Lower lobe of right lung (tissue), 2 donors: Measurements from ENCODE around the gene SLC9A9. TPM values are rescaled to one million over a fixed set of nuclear protein-coding genes. Genes with fewer than 3 reads are reported as not detected.

Experiments used
- ATAC-seq, 2 donors: fragments of 200-7000 bp; cut with Tn5 transposase; one replicate each; pipeline ENCODE4 v1.9.1; 2020 to 2022; ENCODE audit warnings: mild to moderate bottlenecking in 2 of 2, moderate library complexity in 2 of 2
- DNase-seq: peaks from one replicate; pipeline ENCODE4 v3.0.0-alpha.2; 2020
- H3K27ac ChIP-seq: fragments of 200-600 bp; one replicate; pipeline ENCODE4 v1.8.0; 2022
- H3K27me3 ChIP-seq: fragments of 200-600 bp; one replicate; pipeline ENCODE4 v1.8.0; 2022; ENCODE audit warnings: low read depth
- H3K36me3 ChIP-seq: fragments of 200-600 bp; one replicate; pipeline ENCODE4 v1.8.0; 2022; ENCODE audit warnings: mild to moderate bottlenecking
- H3K4me1 ChIP-seq: fragments of 200-600 bp; one replicate; pipeline ENCODE4 v1.8.0; 2022
- H3K4me3 ChIP-seq: fragments of 200-600 bp; one replicate; pipeline ENCODE4 v1.8.0; 2022; ENCODE audit warnings: mild to moderate bottlenecking
- H3K9me3 ChIP-seq: fragments of 200-600 bp; one replicate; pipeline ENCODE4 v1.8.0; 2022
- CTCF ChIP-seq: fragments of 200-600 bp; IDR thresholded peaks from one replicate; pipeline ENCODE4 v1.8.0; 2022; ENCODE audit warnings: antibody characterized with exemption, mild to moderate bottlenecking
- intact Hi-C: fragments of 100-400 bp; cut with DNase I; formaldehyde crosslinking; loops from one replicate; pipeline ENCODE4 v1.11.0; 2022
- total RNA-seq: library from RNA; stranded (reverse); fragmentation: NEBNext Ultra II Directional; extraction: Animal tissue kit (Norgen Biotek cat#: 25700); gene quantifications from one replicate; pipeline ENCODE4 v1.2.1, GENCODE V29; 2021
- donor health status: DM: no; HTN: yes; CAD: no; lungs with severe emphysema.

SLC9A9 gene
- total RNA-seq, 1 donor from 2014 or later: 15.6 TPM

GRCh38 chr3:143511174-143511879, 336.9 kb downstream of the SLC9A9 start:
- intact Hi-C loops: no loop called here
- Histone ChIP-seq H3K27me3 (no peaks in the 10 kb centered on the region), H3K4me3 (no peak overlapping the region), H3K27ac (no peak overlapping the region), H3K9me3 (no peaks in the 10 kb centered on the region), H3K4me1 (no peaks in the 10 kb centered on the region), H3K36me3 (no peaks in the 10 kb centered on the region)
- ATAC-seq (peak in 1 of 2 donors; percentile 46), DNase-seq (no peak)
- no peak for TF ChIP-seq CTCF

DNA sequence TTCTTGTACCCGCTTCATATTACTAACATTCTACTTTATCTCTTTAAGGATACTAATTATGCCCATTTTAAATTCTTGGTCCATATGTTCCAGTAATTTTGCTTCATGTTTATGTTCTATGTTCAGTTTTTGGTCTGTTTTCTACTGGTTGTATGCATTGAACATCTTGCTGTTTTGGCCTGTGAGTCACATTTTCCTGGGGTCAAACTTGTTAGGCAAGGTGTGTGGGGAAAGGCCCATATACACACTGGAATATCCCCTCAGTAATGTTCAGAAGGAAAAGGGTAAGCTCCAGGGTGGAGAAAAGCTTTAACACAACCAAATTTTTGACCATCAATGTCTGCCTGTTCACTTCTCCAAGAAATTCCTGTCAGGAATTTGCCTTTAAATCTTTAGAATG, 337.7 kb downstream of the SLC9A9 start:
- DNase-seq (no peak), ATAC-seq (no peak)
- H3K27me3 ChIP-seq: no peaks in the 10 kb centered on the region
- no peak overlapping the region for H3K4me3 ChIP-seq
- intact Hi-C loops: no loop called here
- no peaks in the 10 kb centered on the region for H3K36me3 ChIP-seq
- TF ChIP-seq CTCF: no peak
- no peaks in the 10 kb centered on the region for H3K9me3 ChIP-seq
- H3K27ac ChIP-seq: no peak overlapping the region
- H3K4me1 ChIP-seq: no peaks in the 10 kb centered on the region

DNA sequence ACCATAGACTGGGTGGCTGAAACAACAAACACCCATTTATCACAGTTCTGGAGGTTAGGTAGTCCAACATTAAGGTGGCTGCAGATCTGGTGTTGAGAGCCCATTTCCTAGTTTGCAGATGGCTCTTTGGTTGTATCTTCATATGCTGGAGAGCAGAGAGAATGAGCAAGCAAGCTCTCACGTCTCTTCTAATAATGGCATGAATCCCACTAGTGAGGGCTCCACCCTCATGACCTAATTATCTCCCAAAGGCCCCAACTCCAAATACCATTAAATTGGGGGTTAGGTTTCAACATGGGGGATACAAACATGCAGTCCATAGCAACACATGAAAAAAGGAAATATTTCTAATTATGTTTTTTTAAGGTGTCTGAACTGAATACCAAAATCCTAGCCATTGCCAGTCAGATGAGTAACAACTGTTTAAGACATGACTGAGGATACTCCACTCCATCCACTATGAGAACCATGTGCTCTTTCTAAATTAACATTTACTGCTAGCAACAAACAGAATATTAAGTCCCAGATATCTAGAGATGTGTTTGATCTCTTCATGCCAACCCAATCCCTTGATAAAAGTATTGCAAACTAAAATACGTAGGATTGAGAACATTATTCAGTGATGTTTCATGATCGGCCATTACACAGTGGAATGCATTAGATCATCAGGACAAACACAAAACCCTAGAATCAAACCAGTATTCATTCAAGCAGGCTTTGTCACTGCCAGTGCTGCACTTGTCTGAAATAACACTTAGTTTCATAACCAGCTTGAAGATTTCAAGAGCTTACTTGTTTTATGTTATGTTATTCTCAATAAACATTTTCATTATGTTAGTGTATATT, 340.3 kb downstream of the SLC9A9 start:
- Histone ChIP-seq H3K27ac (no peak overlapping the region), H3K4me3 (no peak overlapping the region), H3K36me3 (no peaks in the 10 kb centered on the region), H3K4me1 (no peaks in the 10 kb centered on the region), H3K27me3 (no peaks in the 10 kb centered on the region), H3K9me3 (no peaks in the 10 kb centered on the region)
- ATAC-seq: peak in 1 of 2 donors; percentile 14
- intact Hi-C loops: no loop called here
- TF ChIP-seq CTCF: no peak
- no peak for DNase-seq

DNA sequence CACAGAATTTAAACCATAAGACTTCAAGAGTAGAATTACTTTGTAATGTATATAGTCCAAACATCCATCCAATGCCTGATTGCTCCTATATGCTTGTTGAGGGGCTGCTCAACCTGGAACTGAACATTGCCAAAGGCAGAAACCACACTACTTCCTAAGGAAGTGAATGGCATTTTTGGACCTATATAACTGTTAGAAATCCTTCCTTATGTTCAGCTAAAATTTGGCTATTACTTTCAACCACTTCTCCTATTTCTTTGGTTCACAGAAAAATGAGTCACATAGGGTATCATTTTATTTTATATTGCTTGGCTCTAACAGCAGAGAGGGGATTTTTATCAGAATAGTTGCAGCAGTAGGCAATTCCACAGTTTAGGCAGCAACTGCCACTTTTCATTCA, 342.1 kb downstream of the SLC9A9 start:
- no peaks in the 10 kb centered on the region for H3K9me3 ChIP-seq
- no peak overlapping the region for H3K27ac ChIP-seq
- no peak for TF ChIP-seq CTCF
- ATAC-seq: no peak
- intact Hi-C loops: no loop called here
- no peak overlapping the region for H3K4me3 ChIP-seq
- H3K27me3 ChIP-seq: no peaks in the 10 kb centered on the region
- no peaks in the 10 kb centered on the region for H3K4me1 ChIP-seq
- H3K36me3 ChIP-seq: no peaks in the 10 kb centered on the region
- DNase-seq: no peak

DNA sequence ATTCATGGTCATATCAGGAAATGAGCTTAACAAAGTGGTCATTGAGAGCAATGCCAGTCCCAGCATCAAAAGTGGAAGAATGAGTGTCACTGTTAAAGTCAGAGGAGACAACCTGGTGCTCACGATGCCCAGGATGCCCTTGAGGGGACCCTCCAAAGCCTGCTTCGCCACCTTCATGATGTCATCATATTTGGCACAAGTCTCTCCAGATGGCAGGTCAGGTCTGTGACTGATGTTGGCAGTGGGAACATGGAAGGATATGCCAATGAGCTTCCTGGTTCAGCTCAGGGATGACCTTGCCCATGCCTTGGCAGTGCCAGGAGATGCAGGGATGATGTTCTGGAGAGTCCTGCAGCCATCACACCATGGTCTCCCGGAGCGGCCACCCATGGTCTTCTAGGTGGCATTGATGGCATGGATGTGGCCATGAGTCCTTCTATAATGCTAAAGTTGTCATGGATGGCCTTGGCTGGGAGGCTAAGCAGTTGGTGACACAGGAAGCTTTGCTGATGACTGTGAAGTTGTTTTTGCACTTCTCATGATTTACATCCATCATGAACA, 344.9 kb downstream of the SLC9A9 start:
- TF ChIP-seq CTCF: no peak
- no peaks in the 10 kb centered on the region for H3K27me3 ChIP-seq
- H3K36me3 ChIP-seq: no peaks in the 10 kb centered on the region
- no peak overlapping the region for H3K4me3 ChIP-seq
- DNase-seq (no peak), ATAC-seq (no peak)
- intact Hi-C loops: no loop called here
- H3K27ac ChIP-seq: no peak overlapping the region
- H3K9me3 ChIP-seq: no peaks in the 10 kb centered on the region
- H3K4me1 ChIP-seq: no peaks in the 10 kb centered on the region
